HepG2 (cell line): Measurements from ENCODE around the gene GTF2A1.

ENCODE experiments used
- CBFB ChIP-seq: sonication (generic); formaldehyde crosslinking; IDR thresholded peaks from 2 replicates; pipeline ENCODE4 v1.4.0; 2020; ENCODE audit warnings: missing genetic modification reagents
- CTCF ChIP-seq: sonication (generic); formaldehyde crosslinking; IDR thresholded peaks from 2 replicates; pipeline ENCODE4 v1.5.0; 2020; ENCODE audit warnings: mild to moderate bottlenecking, missing genetic modification reagents, moderate library complexity
- FOXJ3 ChIP-seq: sonication (generic); formaldehyde crosslinking; IDR thresholded peaks from 2 replicates; pipeline ENCODE4 v1.4.0; 2020; ENCODE audit warnings: missing genetic modification reagents, mild to moderate bottlenecking, borderline replicate concordance
- MAZ ChIP-seq, 2 experiments: sonication (generic) in 1 of 2; formaldehyde crosslinking in 1 of 2; IDR thresholded peaks; 2 replicates each; pipeline versions ENCODE4 v1.5.0 to v1.6.1; 2012 to 2020; ENCODE audit warnings: low read depth in 2 of 2, mild to moderate bottlenecking in 2 of 2, borderline replicate concordance in 1 of 2, improper control_type of control experiment in 1 of 2, low read length in 1 of 2, missing genetic modification reagents in 1 of 2, moderate library complexity in 1 of 2
- MEIS2 ChIP-seq: sonication (generic); formaldehyde crosslinking; IDR thresholded peaks from 2 replicates; pipeline ENCODE4 v1.9.0; 2021; ENCODE audit warnings: mild to moderate bottlenecking, missing genetic modification reagents
- MTA1 ChIP-seq: sonication (generic); formaldehyde crosslinking; IDR thresholded peaks from 2 replicates; pipeline ENCODE4 v1.4.0; 2020; ENCODE audit warnings: missing genetic modification reagents, mild to moderate bottlenecking, borderline replicate concordance
- NFE2L2 ChIP-seq: fragments of 150-350 bp; IDR thresholded peaks from 2 replicates; pipeline ENCODE4 v1.6.1; 2014; ENCODE audit warnings: low read length
- REST ChIP-seq, 2 experiments: IDR thresholded peaks; 2 replicates each; pipeline ENCODE4 v1.6.1; 2011 to 2012; ENCODE audit warnings: low read length in 2 of 2, borderline replicate concordance in 1 of 2, low read depth in 1 of 2, mild to moderate bottlenecking in 1 of 2, moderate library complexity in 1 of 2
- RNF219 ChIP-seq: sonication (generic); formaldehyde crosslinking; IDR thresholded peaks from 2 replicates; pipeline ENCODE4 v1.5.0; 2020; ENCODE audit warnings: mild to moderate bottlenecking, missing genetic modification reagents
- SMAD1 ChIP-seq: sonication (generic); formaldehyde crosslinking; IDR thresholded peaks from 2 replicates; pipeline ENCODE4 v1.4.0; 2020; ENCODE audit warnings: missing genetic modification reagents, low read depth, mild to moderate bottlenecking, borderline replicate concordance
- ZNF468 ChIP-seq: sonication (generic); formaldehyde crosslinking; IDR thresholded peaks from 2 replicates; pipeline ENCODE4 v1.8.0; 2022; ENCODE audit warnings: mild to moderate bottlenecking, moderate library complexity, missing genetic modification reagents
- TF ChIP-seq, protein P1 (sequence below): fragments of 450-650 bp; IDR thresholded peaks from 2 replicates; pipeline ENCODE4 v1.6.1; 2017; ENCODE audit warnings: mild to moderate bottlenecking
- TF ChIP-seq, protein P2 (sequence below): IDR thresholded peaks from 2 replicates; pipeline ENCODE4 v1.4.0; 2020; ENCODE audit warnings: mild to moderate bottlenecking, missing genetic modification reagents

DNA sequence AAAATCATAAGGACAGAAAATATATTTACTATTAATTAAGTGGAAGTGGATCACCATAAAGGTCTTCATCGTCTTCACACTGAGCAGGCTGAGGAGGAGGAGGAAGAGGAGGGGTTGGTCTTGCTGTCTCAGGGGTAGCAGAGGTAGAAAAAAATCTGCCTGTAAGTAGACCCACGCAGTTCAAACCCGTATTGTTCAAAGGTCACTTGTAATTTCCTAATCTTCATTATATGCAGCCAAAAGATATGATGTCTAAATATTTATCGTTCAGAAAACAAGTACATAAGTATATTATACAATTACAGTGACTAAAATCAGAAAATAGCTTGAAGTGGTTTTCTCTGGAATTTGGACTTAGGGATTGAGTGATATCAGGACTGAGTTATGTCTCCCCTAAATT, 72.1 kb downstream of the GTF2A1 start:
- no peak for TF ChIP-seq CTCF (CRISPR knock-in tag)
- TF ChIP-seq REST (IDR thresholded peaks at IDR 0.05; ENCODE audit: borderline replicate concordance in 1 of 2, low read depth in 1 of 2, low read length in 2 of 2) = no peak
- no peak for TF ChIP-seq MTA1 (CRISPR knock-in tag)
- no peak for TF ChIP-seq MAZ (IDR thresholded peaks at IDR 0.05; ENCODE audit: borderline replicate concordance, low read depth, low read length)
- no peak for TF ChIP-seq MAZ (CRISPR knock-in tag; IDR thresholded peaks at IDR 0.05; ENCODE audit: low read depth)
- TF ChIP-seq FOXJ3 (CRISPR knock-in tag) = no peak
- TF ChIP-seq SMAD1 (CRISPR knock-in tag) = no peak
- no peak for TF ChIP-seq NFE2L2
- TF ChIP-seq, protein P1, sequence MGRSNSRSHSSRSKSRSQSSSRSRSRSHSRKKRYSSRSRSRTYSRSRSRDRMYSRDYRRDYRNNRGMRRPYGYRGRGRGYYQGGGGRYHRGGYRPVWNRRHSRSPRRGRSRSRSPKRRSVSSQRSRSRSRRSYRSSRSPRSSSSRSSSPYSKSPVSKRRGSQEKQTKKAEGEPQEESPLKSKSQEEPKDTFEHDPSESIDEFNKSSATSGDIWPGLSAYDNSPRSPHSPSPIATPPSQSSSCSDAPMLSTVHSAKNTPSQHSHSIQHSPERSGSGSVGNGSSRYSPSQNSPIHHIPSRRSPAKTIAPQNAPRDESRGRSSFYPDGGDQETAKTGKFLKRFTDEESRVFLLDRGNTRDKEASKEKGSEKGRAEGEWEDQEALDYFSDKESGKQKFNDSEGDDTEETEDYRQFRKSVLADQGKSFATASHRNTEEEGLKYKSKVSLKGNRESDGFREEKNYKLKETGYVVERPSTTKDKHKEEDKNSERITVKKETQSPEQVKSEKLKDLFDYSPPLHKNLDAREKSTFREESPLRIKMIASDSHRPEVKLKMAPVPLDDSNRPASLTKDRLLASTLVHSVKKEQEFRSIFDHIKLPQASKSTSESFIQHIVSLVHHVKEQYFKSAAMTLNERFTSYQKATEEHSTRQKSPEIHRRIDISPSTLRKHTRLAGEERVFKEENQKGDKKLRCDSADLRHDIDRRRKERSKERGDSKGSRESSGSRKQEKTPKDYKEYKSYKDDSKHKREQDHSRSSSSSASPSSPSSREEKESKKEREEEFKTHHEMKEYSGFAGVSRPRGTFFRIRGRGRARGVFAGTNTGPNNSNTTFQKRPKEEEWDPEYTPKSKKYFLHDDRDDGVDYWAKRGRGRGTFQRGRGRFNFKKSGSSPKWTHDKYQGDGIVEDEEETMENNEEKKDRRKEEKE = no peak
- no peak for TF ChIP-seq RNF219 (CRISPR knock-in tag)
- TF ChIP-seq, protein P2, sequence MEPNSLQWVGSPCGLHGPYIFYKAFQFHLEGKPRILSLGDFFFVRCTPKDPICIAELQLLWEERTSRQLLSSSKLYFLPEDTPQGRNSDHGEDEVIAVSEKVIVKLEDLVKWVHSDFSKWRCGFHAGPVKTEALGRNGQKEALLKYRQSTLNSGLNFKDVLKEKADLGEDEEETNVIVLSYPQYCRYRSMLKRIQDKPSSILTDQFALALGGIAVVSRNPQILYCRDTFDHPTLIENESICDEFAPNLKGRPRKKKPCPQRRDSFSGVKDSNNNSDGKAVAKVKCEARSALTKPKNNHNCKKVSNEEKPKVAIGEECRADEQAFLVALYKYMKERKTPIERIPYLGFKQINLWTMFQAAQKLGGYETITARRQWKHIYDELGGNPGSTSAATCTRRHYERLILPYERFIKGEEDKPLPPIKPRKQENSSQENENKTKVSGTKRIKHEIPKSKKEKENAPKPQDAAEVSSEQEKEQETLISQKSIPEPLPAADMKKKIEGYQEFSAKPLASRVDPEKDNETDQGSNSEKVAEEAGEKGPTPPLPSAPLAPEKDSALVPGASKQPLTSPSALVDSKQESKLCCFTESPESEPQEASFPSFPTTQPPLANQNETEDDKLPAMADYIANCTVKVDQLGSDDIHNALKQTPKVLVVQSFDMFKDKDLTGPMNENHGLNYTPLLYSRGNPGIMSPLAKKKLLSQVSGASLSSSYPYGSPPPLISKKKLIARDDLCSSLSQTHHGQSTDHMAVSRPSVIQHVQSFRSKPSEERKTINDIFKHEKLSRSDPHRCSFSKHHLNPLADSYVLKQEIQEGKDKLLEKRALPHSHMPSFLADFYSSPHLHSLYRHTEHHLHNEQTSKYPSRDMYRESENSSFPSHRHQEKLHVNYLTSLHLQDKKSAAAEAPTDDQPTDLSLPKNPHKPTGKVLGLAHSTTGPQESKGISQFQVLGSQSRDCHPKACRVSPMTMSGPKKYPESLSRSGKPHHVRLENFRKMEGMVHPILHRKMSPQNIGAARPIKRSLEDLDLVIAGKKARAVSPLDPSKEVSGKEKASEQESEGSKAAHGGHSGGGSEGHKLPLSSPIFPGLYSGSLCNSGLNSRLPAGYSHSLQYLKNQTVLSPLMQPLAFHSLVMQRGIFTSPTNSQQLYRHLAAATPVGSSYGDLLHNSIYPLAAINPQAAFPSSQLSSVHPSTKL (CRISPR knock-in tag) = no peak
- no peak for TF ChIP-seq MEIS2 (CRISPR knock-in tag)
- no peak for TF ChIP-seq CBFB (CRISPR knock-in tag)
- no peak for TF ChIP-seq ZNF468 (CRISPR knock-in tag)
